IMR-90 (cell line): Measurements from ENCODE around the gene S1PR4. TPM values are rescaled to one million over a fixed set of nuclear protein-coding genes. Genes with fewer than 3 reads are reported as not detected.

ENCODE experiments used
- ATAC-seq: fragments of 200-7000 bp; cut with Tn5 transposase; 2 replicates; pipeline ENCODE4 v1.9.1; 2020; ENCODE audit warnings: low read depth, mild to moderate bottlenecking, moderate library complexity
- BruUV-seq: library from RNA; stranded (reverse); fragments of 400-500 nt; replicated peaks from 2 replicates; lab custom pipeline; 2021; lab: Mats Ljungman, UMichigan
- CTCF ChIA-PET: fragments of 300-600 bp; formaldehyde crosslinking; extraction: SDS; loops from one replicate; lab custom pipeline; 2021; ENCODE audit warnings: antibody characterized with exemption; lab: Yijun Ruan, JAX
- POLR2A ChIA-PET: fragments of 300-600 bp; sonication (Branson Sonifier 250); formaldehyde crosslinking; loops from one replicate; lab custom pipeline; 2022; ENCODE audit warnings: antibody characterized with exemption; ENCODE audit not compliant: unreplicated experiment; lab: Charles Lee
- DNase-seq: peaks from one replicate; pipeline ENCODE4 v3.0.0; 2013
- H2AFZ ChIP-seq: replicated peaks from 2 replicates; pipeline ENCODE3; 2013; ENCODE audit warnings: low read length, mild to moderate bottlenecking; ENCODE audit not compliant: poor library complexity
- H2AK5ac ChIP-seq: 2 replicates; pipeline ENCODE4 v1.6.1; 2013; ENCODE audit warnings: low read depth, low read length, inconsistent platforms
- H2AK9ac ChIP-seq: replicated peaks from 2 replicates; pipeline ENCODE3; 2013; ENCODE audit warnings: mild to moderate bottlenecking, low read depth, low read length, moderate library complexity; ENCODE audit not compliant: poor library complexity
- H2BK120ac ChIP-seq: 2 replicates; pipeline ENCODE4 v1.6.1; 2013; ENCODE audit warnings: low read depth, low read length, inconsistent platforms
- H2BK15ac ChIP-seq: 3 replicates; pipeline ENCODE4 v1.6.1; 2013; ENCODE audit warnings: low read depth, low read length, inconsistent platforms
- H2BK20ac ChIP-seq: 2 replicates; pipeline ENCODE4 v1.6.1; 2013; ENCODE audit warnings: low read depth, mild to moderate bottlenecking, inconsistent platforms, low read length, moderate library complexity
- H2BK5ac ChIP-seq: 2 replicates; pipeline ENCODE4 v1.6.1; 2013; ENCODE audit warnings: mild to moderate bottlenecking, low read depth, low read length, inconsistent platforms; ENCODE audit not compliant: poor library complexity, severe bottlenecking
- H3K14ac ChIP-seq: replicated peaks from 2 replicates; pipeline ENCODE4 v1.6.1; 2013; ENCODE audit warnings: low read depth, low read length, inconsistent platforms
- H3K18ac ChIP-seq: 2 replicates; pipeline ENCODE4 v1.6.1; 2013; ENCODE audit warnings: low read depth, low read length, control low read depth
- H3K23ac ChIP-seq: 2 replicates; pipeline ENCODE4 v1.6.1; 2013; ENCODE audit warnings: low read depth, low read length, inconsistent platforms
- H3K27ac ChIP-seq: 2 replicates; pipeline ENCODE4 v1.5.1; 2013; ENCODE audit warnings: mild to moderate bottlenecking, control low read depth, low read length; ENCODE audit not compliant: insufficient read depth
- H3K27me3 ChIP-seq: 2 replicates; pipeline ENCODE4 v1.6.1; 2013; ENCODE audit warnings: low read length; ENCODE audit not compliant: control insufficient read depth, insufficient read depth
- H3K36me3 ChIP-seq: 2 replicates; pipeline ENCODE4 v1.6.1; 2013; ENCODE audit warnings: low read length, mixed read lengths; ENCODE audit not compliant: control insufficient read depth, insufficient read depth
- H3K4ac ChIP-seq: 2 replicates; pipeline ENCODE4 v1.6.1; 2013; ENCODE audit warnings: low read depth, low read length, inconsistent platforms
- H3K4me1 ChIP-seq: 2 replicates; pipeline ENCODE4 v1.6.1; 2013; ENCODE audit warnings: low read length, mixed read lengths; ENCODE audit not compliant: control insufficient read depth, insufficient read depth
- H3K4me2 ChIP-seq: 2 replicates; pipeline ENCODE4 v1.6.1; 2013; ENCODE audit warnings: low read depth, mild to moderate bottlenecking, control low read depth, low read length, moderate library complexity
- H3K4me3 ChIP-seq: 2 replicates; pipeline ENCODE4 v1.5.1; 2013; ENCODE audit warnings: low read depth, mild to moderate bottlenecking, control low read depth, low read length, moderate library complexity; ENCODE audit not compliant: insufficient read depth
- H3K56ac ChIP-seq: 2 replicates; pipeline ENCODE4 v1.6.1; 2013; ENCODE audit warnings: low read length, inconsistent platforms; ENCODE audit not compliant: insufficient read depth; ENCODE audit errors: extremely low read depth
- H3K79me1 ChIP-seq, 2 experiments: 2 replicates each; pipeline ENCODE4 v1.6.1; 2013; ENCODE audit warnings: low read length in 2 of 2, inconsistent platforms in 1 of 2, low read depth in 1 of 2
- H3K9ac ChIP-seq: 2 replicates; pipeline ENCODE4 v1.6.1; 2013; ENCODE audit warnings: low read depth, low read length, control low read depth
- H3K9me1 ChIP-seq: 2 replicates; pipeline ENCODE4 v1.6.1; 2013; ENCODE audit warnings: low read length, inconsistent platforms; ENCODE audit not compliant: insufficient read depth
- H3K9me3 ChIP-seq: 2 replicates; pipeline ENCODE4 v1.6.1; 2013; ENCODE audit warnings: low read length; ENCODE audit not compliant: control insufficient read depth, insufficient read depth
- H4K20me1 ChIP-seq: 2 replicates; pipeline ENCODE4 v1.6.1; 2013; ENCODE audit warnings: low read length, inconsistent platforms; ENCODE audit not compliant: insufficient read depth
- H4K5ac ChIP-seq: 2 replicates; pipeline ENCODE4 v1.6.1; 2013; ENCODE audit warnings: mild to moderate bottlenecking, low read depth, low read length, control low read depth
- H4K8ac ChIP-seq, 2 experiments: 2 replicates each; pipeline ENCODE4 v1.6.1; 2013; ENCODE audit warnings: low read depth in 2 of 2, low read length in 2 of 2, control low read depth in 1 of 2, inconsistent platforms in 1 of 2
- H4K91ac ChIP-seq: 2 replicates; pipeline ENCODE4 v1.6.1; 2013; ENCODE audit warnings: low read depth, low read length, inconsistent platforms; ENCODE audit not compliant: insufficient read depth
- BHLHE40 ChIP-seq: fragments of 150-350 bp; IDR thresholded peaks from 2 replicates; pipeline ENCODE4 v1.6.1; 2016; ENCODE audit warnings: mild to moderate bottlenecking, low read depth, low read length
- CEBPB ChIP-seq: IDR thresholded peaks from 2 replicates; pipeline ENCODE4 v1.6.1; 2012; ENCODE audit warnings: low read depth, low read length, improper control_type of control experiment
- CHD1 ChIP-seq: IDR thresholded peaks from 2 replicates; pipeline ENCODE4 v1.6.1; 2012; ENCODE audit warnings: low read depth, low read length, improper control_type of control experiment
- MXI1 ChIP-seq: IDR thresholded peaks from 2 replicates; pipeline ENCODE4 v1.6.1; 2012; ENCODE audit warnings: low read depth, mild to moderate bottlenecking, low read length, moderate library complexity, borderline replicate concordance
- RAD21 ChIP-seq: IDR thresholded peaks from 2 replicates; pipeline ENCODE4 v1.6.1; 2012; ENCODE audit warnings: low read length, improper control_type of control experiment
- RFX5 ChIP-seq: IDR thresholded peaks from 2 replicates; pipeline ENCODE4 v1.8.0; 2012; ENCODE audit warnings: low read depth, mild to moderate bottlenecking, low read length, moderate library complexity
- USF2 ChIP-seq: fragments of 150-350 bp; IDR thresholded peaks from 2 replicates; pipeline ENCODE4 v1.6.1; 2017; ENCODE audit warnings: mild to moderate bottlenecking, antibody characterized with exemption, low read length, low read depth
- WGBS, 2 experiments: methylation state at CpG; one replicate each; pipeline versions ENCODE4 v1.1.5 to v1.1.7; 2013; ENCODE audit warnings: missing lambda C conversion rate in 2 of 2; ENCODE audit not compliant: insufficient read length in 1 of 2; ENCODE audit errors: extremely low coverage in 2 of 2; 5-methylcytosine and 5-hydroxymethylcytosine counted together
- dilution Hi-C: fragments of 300-500 bp; cut with HindIII; formaldehyde crosslinking; loops from one replicate; pipeline ENCODE4 v1.14.3; 2018; ENCODE audit warnings: low sequenced_read_pairs; ENCODE audit not compliant: unreplicated experiment
- in situ Hi-C: fragments of 300-500 bp; cut with MboI; formaldehyde crosslinking; loops from 3 replicates; pipeline ENCODE4 v1.14.3; 2019; ENCODE audit warnings: low sequenced_read_pairs, inconsistent platforms, mixed read lengths
- intact Hi-C: fragments of 100-400 bp; cut with micrococcal nuclease; formaldehyde crosslinking; loops from 2 replicates; pipeline ENCODE4 v1.10.0; 2022
- polyA plus RNA-seq, 3 experiments: library from polyadenylated mRNA; depleted of rRNA; stranded (reverse); fragments of >200 nt; gene quantifications; 2 replicates each; pipeline ENCODE4 v1.2.3, GENCODE V29; 2012; ENCODE audit warnings: low replicate concordance in 1 of 3
- total RNA-seq: library from RNA; depleted of rRNA; stranded (reverse); fragments of >200 nt; gene quantifications from 2 replicates; pipeline ENCODE4 v1.2.3, GENCODE V29; 2012
- TF ChIP-seq, protein P1 (sequence below): conservative IDR thresholded peaks from 2 replicates; pipeline ENCODE4 v1.5.1; 2012; ENCODE audit warnings: mild to moderate bottlenecking, low read depth, low read length, improper control_type of control experiment

The S1PR4 gene
- total and polyA plus RNA-seq, 2 of the 4 experiments (the other 2 are of a cell fraction): not detected

DNA sequence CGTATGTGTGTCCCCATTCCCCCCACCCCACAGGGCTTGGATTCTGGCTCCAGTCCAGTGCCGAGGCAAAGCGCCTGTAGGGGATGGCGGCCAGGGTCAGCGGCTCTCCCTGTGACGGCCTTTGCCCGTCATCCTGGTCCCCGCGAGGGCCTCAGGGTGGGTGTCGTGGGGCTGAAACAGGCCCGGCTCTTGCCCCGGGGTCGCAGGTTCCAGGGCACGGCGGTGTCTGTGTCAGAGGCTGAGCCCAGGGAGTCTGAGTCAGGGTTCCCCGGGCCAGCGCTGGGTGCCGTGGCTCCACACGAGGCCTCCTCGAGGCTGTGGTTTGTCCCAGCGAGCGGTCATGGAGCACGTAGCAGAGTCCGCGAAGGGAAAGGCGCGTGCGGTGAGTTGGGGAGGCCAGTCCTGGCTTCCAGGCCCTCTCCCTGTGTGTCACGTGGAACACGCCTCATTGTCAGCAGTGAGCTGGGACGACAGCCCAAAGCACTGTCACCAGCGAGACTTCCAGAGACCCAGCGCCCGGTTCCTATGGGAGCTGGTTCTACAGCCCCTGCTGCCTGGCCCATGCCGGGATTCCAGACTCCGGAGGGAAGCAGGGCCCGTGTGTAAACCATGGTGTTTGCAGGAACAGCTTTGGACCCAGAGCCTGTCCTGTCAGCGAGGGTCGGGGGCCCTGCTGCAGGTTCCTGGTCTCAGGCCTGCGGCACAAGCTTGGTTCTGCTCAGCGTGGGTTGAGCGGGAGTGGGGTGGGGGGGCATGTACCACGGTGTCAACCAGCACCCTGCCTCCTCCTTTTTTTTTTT is 20.5 kb downstream of the S1PR4 start:
- Histone ChIP-seq H3K4ac (no peak overlapping the region), H4K20me1 (no peaks in the 10 kb centered on the region; the same call in 1 of the 2 replicates), H2BK20ac (no peak overlapping the region), H3K9me3 (no peaks in the 10 kb centered on the region), H3K56ac (no peak overlapping the region), H4K8ac (no peak overlapping the region), H2AFZ (peak overlapping the region; percentile 43), H4K5ac (no peak overlapping the region), H3K27me3 (no peaks in the 10 kb centered on the region), H3K79me1 (peaks cover 0 to 12% of the 10 kb centered on the region in 2 experiments; a peak in 2 of 4 replicates), H3K14ac (no peak overlapping the region), H3K36me3 (peaks cover 26% of the 10 kb centered on the region), H3K23ac (no peak overlapping the region), H2BK120ac (no peak overlapping the region), H4K91ac (no peak overlapping the region), H3K9ac (no peak overlapping the region), H2AK9ac (no peak overlapping the region), H3K4me2 (no peak overlapping the region), H3K27ac (no peak overlapping the region), H2BK15ac (no peak overlapping the region), H3K4me1 (no peaks in the 10 kb centered on the region), H2BK5ac (no peak overlapping the region), H2AK5ac (no peak overlapping the region), H3K4me3 (no peak overlapping the region), H3K18ac (no peak overlapping the region), H3K9me1 (no peaks in the 10 kb centered on the region)
- TF ChIP-seq CEBPB (no peak), MXI1 (no peak), BHLHE40 (no peak), CHD1 (no peak), RAD21 (no peak), USF2 (no peak), RFX5 (no peak)
- TF ChIP-seq, protein P1, sequence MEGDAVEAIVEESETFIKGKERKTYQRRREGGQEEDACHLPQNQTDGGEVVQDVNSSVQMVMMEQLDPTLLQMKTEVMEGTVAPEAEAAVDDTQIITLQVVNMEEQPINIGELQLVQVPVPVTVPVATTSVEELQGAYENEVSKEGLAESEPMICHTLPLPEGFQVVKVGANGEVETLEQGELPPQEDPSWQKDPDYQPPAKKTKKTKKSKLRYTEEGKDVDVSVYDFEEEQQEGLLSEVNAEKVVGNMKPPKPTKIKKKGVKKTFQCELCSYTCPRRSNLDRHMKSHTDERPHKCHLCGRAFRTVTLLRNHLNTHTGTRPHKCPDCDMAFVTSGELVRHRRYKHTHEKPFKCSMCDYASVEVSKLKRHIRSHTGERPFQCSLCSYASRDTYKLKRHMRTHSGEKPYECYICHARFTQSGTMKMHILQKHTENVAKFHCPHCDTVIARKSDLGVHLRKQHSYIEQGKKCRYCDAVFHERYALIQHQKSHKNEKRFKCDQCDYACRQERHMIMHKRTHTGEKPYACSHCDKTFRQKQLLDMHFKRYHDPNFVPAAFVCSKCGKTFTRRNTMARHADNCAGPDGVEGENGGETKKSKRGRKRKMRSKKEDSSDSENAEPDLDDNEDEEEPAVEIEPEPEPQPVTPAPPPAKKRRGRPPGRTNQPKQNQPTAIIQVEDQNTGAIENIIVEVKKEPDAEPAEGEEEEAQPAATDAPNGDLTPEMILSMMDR: no peak
- dilution Hi-C loops: no loop called here
- ChIA-PET POLR2A (no interaction called here), CTCF (no interaction called here)
- intact Hi-C loops: no loop called here
- in situ Hi-C loops: no loop called here
- no peak for DNase-seq
- no peak for ATAC-seq
- WGBS, 2 experiments: 95% methylated on average over 31 of the region's 43 CpGs; no CpG with 5 or more reads in 1 of the 2 experiments
- no TSS peak for BruUV-seq
